ENCODE results near the gene ULK4.

ULK4 gene

DNA sequence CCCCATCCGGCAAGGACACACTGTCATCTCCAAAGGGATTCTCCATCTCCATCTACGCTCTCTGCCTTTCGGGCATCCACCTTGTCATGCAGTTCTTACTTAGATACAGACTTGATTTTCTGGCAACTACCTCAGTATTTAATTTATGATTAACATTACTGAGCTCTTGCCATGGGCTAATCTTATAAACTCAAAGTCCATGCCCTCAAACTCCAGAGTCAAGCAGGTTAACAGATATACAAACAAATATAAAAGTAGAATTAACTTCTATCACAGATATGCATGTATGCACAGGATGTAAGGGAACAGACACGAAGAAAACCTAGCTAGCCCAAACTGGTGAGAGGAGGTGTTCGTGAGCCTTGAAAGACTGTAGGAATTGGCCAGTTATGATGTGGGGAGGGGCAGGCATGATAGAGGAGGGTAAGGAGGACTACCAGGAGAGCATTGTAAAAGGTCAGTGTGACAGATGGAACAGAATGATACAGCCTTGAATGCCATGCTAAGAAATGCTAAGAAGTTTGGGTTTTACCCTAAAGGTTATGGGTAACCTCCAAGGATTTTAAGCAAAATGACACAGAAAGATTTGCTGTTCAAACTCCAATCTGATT is 334.3 kb downstream of the ULK4 start:
- no peak for DNase-seq

DNA sequence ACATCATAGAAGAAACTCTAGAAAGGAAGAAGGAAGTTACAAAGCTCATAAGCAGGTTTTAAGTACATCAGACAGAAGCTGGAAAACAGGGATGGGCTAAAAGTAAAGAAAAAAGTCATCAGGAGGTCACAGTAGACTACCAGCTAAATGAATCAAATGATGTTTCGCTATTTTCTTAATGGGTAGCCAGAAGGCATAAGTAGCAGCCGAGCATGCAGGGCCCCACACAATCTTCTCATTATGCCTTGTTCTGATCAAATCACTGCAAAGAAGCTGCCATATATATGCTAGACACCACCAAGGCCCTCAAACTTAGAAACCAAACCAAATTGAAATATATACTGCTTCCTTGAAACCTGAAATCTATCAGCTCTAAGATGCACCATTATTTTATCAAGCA is 349.1 kb downstream of the ULK4 start:
- no peak for DNase-seq

DNA sequence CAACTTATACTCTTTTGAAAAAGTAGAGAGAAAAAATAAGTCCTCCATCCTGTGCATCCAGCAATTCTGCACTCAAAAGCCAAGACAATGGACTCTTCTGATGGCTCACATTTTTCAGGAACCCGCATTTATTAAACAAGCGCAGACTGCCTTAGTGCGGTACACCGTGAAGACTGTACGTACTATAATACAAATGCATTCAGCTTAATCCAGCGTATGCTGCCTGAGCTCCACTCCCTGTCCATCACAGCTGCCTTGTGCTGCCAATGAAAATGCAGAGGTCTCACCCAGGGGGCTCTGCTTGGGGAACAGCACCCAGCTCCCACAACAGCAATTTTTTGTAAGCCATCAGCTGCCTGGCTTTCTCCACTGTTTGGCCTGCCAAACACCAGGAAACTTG is 350.9 kb downstream of the ULK4 start:
- DNase-seq, result no peak

DNA sequence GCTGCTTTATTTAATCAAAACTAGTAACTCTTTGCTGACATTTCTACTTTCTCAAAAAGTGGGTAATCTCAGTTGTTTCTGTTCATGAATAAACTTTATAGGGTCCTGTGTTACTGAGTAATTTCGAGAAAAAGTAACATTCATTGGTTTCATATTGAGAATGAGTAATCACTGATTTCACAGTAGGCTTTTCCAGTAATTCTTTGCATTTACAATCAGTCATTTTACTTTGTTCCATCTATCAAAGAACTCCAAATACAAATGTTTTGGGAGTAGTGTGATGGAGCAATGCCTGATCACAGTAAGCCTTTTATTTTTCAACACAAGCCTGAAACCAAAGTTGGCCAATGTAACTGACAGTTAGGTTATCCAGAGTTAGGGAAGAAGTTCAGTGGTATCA is 353.6 kb downstream of the ULK4 start:
- DNase-seq, result no peak

DNA sequence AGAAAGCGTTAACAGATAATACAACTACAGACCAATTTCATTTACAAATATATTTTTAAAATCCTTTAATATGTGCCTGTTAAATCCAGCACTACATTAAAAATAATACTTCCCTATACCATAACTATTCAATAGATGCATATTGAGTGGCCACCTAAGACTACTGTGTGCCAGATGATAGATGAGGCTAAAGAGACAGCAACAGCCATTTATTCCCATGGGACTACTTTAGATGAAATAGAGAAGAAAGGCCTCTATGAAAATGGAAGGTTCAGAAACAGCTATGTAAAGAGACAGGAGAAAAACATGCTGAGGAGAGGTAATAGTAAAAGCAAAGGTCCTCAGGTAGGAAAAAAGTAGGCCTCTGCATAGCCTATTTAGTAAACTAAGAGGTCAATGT is 358.1 kb downstream of the ULK4 start:
- no peak for DNase-seq

DNA sequence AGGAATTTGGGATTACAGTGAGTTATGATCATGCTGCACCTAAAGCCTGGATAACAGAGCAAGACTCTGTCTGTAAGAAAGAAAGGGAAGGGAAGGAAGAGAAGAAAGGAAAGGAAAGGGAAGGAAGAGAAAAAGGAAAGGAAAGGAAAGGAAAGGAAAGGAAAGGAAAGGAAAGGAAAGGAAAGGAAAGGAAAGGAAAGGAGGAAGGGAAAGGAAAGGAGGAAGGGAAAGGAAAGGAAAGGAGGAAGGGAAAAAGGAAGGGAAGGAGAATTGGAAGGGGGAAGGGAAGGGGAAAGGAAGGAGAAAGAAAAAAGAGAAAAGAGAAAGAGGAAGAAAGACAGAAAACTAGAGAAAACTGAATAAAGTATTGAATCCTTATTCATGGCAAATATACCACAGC is 359.8 kb downstream of the ULK4 start:
- no peak for DNase-seq

DNA sequence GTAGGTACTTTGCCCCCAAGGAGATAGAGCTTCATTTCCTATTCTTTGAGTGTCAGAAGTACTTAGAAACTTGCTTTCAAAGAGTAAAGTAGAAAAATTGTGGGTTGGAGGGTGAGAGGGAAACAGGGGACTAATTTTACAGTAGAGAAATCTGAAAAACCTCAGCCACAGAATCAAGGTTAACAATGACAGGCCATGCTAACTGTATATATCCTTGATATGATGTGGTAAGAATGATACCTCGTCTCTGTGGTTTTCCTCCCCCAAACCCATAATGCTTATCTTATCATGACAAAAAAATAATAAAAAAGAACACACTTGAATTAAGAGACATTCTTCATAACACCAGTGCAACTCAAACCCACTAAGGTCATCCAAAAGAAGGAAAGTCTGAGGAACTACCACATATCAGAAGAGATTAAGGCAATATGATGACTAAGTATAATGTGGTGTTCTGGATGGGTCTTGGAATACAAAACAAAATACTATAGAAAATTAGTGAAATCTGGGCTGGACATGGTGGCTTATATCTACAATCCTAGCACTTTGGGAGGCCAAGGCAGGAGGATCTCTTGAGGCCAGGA is 360.4 kb downstream of the ULK4 start:
- no peak for DNase-seq

DNA sequence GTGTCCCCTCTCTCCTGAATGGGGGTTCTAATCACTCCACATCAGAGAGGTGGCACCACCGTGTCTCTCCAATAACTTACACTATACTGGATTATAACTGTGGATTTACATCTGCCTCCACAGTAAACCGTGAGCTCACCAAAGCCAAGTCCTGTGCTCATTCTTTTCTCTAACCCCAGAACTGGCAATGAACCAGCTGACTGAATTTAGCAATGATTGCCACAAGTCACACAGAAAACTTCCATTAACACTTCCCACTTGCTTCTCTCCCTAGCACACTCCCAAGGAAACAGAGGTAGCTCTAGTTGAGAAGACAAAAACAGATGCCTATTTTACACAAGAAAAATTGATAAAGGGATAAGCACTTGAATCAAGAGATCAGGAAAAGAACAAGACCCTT is 361.3 kb downstream of the ULK4 start:
- no peak for DNase-seq

DNA sequence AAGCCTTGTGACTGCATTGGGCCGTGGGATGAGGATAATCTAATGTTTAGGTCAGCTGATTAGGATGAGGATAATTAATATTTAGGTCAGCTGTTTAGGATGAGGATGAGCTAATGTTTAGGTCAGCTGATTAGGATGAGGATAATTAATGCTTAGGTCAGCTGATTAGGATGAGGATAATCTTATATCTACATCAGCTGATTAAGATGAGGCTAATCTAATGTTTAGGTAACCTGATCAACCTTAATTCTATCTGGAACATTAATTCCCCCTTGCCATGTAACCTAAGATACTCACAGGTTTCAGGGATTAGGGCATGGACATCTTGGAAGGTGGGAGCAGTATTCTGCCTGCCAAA is 362.8 kb downstream of the ULK4 start:
- DNase-seq, result no peak

DNA sequence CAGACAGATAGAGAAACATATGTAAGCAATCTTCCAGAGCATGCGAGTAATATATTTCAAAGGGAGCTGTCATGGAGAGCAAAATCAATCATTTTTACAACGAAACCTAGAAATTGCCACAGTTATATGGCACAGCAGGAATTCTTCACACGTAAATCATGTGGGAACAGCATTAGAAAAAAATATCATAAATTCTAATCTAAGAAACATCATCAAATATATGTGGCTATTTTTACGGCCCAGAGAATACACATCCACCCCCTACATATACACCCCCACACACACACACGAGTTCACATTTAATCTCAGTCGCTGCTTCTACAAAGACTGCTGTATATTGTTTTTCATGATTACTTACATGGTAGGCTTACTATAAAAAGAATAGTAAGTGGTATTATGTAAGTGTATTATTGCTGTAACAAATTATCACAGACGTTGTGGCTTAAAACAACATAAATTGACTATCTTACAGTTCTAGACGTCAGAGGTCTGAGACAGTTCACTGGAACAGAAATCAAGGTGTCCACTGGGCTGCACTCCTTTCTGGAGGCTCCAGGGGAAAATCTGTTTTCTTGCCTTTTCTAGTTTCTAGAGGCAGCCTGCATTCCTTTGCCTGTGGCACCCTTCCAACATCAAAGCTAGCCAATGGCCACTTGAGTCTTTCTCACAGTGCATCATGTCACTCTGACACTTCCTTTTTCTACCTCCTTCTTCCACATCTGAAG is 363.3 kb downstream of the ULK4 start:
- no peak for DNase-seq

DNA sequence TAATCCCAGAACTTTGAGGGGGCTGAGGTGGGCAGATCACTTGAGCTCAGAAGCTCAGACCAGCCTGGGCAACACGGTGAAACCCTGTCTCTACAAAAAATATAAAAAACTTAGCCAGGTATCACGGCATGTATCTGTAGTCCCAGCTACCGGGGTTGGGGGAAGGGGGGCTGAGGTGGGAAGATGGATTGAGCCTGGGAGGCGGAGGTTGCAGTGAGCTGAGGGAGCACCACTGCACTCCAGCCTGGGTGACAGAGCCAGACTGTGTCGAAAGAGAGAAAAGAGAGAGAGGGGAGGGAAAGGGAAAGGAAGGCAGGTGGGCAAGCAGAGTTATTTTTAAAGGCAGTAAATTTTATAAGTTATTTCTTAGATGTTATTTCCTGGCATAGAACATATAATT is 368.1 kb downstream of the ULK4 start:
- no peak for DNase-seq

DNA sequence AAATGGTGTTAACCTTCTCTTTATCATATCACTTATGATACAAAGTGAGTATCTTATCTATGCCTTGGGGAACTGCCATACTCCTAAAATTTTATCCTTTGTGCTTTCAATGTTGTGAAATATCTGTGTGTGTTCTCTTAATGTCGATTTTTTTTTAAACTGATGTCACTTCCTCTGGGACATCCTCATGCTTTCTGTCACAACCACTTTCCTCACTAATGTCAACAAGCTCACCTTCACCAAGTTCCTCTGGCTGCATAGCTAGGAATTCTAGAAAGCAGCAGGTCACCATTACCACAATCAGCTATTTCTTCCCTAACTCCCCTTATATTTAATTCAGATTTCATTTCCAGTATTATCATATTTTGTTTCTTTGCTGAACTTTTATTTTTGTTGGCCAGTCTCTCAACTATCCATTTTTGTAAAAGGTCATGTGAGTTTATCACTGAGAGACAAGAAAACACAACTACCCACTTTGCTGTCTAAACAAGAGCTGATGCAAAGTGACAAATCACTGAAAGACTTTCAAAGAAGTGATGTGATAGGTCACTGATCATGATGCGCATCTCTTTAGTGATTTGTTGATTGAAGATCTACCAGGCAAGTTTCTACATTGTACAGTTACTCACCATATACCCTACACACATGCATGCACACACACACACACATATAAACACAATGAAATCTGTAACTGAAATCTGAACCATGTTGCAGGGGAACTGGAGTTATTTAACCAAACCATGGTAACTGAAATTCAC is 369.0 kb downstream of the ULK4 start:
- DNase-seq, result no peak

DNA sequence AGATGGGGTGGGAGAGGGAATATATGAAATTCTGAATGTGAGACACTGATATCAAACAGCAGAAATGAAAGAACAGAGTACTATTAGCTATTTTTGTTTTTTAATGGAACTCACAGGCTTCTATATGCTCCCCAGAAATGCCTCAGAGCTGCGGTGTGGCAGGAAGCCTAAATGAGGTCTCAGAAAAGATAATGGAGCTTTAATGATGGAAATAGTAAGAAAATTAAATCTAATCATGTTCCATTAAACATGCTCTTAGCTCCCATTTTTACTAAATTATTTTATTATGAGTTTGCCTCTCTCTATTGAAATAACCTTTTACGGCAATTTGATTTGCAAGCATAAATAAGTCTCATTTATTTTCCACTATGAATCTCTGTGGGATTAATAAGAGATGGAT is 378.9 kb downstream of the ULK4 start:
- DNase-seq, result no peak

GRCh38 chr3:41581700-41582099 is 380.2 kb downstream of the ULK4 start:
- no peak for DNase-seq

GRCh38 chr3:41580274-41580959 is 381.5 kb downstream of the ULK4 start:
- no peak for DNase-seq

DNA sequence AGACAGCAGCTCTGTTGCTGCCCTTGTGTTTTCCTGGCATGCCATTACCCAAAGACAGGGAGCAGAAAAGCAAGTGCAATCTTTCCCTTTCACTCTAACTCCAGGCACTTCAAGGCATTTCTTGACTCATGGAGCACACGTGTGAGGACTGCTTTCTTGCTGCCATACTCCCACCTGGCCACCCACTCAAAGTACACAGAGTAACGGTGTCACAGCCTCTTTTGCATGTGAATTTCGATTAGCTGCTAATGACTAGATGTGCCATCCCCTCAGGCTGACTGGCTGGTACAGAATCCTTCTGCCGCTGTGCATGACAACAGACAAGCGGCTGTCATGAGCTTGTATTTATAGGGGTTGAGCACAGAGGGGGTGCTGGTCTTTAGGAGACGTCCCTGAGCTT is 382.0 kb downstream of the ULK4 start:
- DNase-seq, result no peak

GRCh38 chr3:41578798-41579197 is 383.1 kb downstream of the ULK4 start:
- no peak for DNase-seq

- no peak for DNase-seq
Observed at GRCh38 chr3:41575724-41576123, 386.2 kb downstream of the ULK4 start.

- no peak for DNase-seq
Observed at GRCh38 chr3:41574900-41575299, 387.0 kb downstream of the ULK4 start.

DNA sequence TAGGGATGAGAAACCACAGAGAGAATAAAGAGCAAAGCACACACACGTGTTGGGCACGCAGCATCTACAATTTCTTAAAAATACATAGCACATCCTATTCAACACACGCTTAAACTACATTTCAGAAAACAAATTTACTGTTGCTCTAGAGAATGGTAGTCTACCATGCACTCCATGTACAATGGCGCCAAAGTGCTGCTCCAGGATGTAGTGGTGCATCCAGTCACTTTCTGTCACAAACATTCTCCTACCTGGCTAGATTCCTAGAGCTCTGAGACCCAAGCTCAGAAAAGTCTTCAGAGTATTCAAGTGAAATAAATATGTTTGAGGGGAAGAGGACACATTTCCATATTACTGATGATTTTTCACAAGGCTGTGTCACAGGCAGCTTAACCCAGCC is 388.3 kb downstream of the ULK4 start:
- no peak for DNase-seq

DNA sequence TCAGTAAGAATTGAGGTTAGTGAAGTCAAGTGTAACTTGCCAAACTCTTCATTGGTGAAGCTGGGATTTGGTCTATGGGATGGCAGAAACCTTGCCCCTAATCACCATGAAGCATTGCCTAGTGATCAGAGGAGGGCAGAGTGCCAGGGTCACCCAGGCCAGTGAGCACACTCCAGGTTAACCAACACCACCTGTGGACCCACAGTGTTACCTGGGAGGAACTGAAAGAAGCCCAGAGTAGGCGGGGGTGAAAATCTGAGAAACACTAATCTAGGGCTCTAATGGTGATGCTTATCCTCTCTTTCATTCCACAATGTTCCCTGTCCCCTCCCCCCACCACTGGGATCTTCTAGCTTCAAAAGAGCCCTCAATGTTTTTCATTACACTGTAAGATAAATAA is 389.8 kb downstream of the ULK4 start:
- DNase-seq, result no peak

DNA sequence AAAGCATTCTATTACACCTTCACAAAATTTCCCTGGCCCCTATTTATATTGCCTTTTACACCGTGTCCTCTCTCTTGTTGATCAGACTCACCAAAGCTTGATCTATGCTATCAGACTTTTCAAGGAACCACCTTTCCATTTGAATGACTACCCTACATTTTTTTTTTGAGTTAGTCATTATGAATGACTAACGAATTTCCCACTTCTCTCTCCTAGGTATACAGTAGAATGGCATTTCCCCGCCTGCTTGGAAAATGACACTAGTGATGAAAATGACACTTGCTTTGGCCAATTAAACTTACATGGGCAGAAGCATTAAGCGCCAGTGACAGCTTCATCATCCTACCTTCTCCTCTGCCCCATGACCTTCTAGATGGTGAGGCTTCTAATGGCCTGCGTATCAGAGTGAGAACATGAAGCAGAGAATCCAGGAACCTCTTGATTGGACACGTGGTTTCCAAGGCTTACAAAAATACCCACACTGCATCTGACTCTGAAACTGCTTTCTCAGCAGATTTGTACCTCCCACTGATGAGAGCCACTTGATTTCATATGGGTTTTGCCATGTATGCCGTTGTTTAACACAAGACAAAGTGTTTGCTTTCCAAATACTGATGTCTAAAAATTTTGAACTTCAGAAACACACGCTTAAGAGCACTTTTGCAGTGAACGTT is 392.1 kb downstream of the ULK4 start:
- no peak for DNase-seq
